ENCODE measurements around the gene SRCIN1. TPM values are rescaled to one million over a fixed set of nuclear protein-coding genes. Genes with fewer than 3 reads are reported as not detected.

The SRCIN1 gene
- total RNA-seq, 1 donor from 2014 or later = 0.14 TPM

- intact Hi-C loops (cut with micrococcal nuclease) = loop anchor here (1.0 to 5.0 kb wide), 4 partner anchors 50 to 175 kb away; partner anchors contain the start of genes ARHGAP23 and SOCS7
Measured at GRCh38 chr17:38492067-38493040, 113.4 kb downstream of the SRCIN1 start.

DNA sequence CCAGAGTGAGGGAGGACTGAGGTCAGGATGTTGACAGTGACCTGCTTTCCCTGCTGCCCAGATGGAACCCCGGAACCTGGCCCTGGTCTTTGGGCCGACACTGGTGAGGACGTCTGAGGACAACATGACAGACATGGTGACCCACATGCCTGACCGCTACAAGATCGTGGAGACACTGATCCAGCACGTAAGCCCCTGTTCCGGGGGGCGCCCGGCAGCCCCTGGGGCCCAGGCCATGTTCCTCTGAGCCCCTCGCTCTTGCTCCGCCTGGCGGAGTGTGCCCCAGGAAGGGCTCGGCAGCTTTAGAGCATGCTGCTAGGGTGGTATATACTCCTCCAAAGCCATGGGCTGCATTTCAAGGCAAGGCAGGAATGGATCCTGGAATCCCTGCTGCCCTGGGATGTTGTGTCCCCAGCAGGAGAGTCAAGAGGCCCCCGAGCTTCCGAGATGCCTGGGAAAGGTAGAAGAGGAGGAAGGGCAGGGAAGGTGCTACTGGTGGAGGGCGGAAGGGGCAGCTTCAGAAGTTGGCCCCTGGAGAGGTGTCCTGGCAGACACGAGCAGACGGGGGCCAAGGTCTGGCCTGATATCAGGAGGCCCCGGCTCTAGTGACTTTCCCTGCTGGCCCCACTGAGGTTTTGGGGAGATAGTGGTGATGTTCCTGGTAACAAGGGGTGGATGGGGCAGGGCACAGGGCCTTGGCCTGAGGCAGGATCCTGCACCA lies 114.2 kb downstream of the SRCIN1 start:
- intact Hi-C loops (cut with micrococcal nuclease) = loop anchor here (1.0 to 5.0 kb wide), 4 partner anchors 49 to 176 kb away; partner anchors contain the start of genes ARHGAP23 and SOCS7

DNA sequence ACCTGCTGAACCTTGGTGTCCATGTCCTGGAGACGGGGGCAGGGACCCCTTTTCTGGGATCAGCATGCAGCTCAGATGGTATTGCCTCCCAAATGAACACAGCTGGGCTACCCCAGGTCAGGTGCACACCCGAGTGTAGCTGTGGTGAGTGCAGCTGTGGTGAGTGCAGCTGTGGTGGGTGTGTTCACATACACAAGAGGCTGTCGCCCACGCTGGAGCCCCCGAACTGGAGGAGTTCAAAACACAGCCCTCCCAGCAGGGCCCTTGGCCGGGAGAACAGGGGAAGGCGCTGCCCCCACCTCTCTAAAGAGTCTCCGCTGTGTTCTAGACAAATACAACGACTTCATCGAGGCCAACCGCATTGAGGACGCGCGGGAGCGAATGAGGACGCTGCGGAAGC lies 116.0 kb downstream of the SRCIN1 start:
- intact Hi-C loops (cut with micrococcal nuclease) = loop anchor here (5.0 kb wide), 2 partner anchors 47 to 62 kb away; partner anchors contain the start of gene ARHGAP23

GRCh38 chr17:38485681-38486298 lies 120.0 kb downstream of the SRCIN1 start:
- intact Hi-C loops (cut with micrococcal nuclease) = loop anchor here (2.0 kb wide), 1 partner anchor 137 kb away; no protein-coding TSS in a partner anchor

DNA sequence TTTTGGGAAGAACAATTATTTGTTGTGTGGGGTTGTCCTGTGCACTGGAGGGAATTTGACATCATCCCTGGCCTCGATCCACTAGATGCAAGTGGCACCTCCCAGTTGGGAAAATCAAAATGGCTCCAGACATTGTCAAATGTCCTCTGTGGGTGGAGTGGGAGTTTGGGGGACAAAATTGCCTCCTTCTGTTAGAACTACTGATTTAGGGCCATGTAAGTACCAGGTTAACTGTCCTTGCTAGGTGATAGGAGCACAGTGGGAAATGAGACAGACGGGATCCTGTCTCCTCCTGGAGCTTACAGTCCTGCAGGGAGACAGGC lies 120.6 kb downstream of the SRCIN1 start:
- intact Hi-C loops (cut with micrococcal nuclease) = loop anchor here (2.0 kb wide), 1 partner anchor 136 kb away; no protein-coding TSS in a partner anchor

DNA sequence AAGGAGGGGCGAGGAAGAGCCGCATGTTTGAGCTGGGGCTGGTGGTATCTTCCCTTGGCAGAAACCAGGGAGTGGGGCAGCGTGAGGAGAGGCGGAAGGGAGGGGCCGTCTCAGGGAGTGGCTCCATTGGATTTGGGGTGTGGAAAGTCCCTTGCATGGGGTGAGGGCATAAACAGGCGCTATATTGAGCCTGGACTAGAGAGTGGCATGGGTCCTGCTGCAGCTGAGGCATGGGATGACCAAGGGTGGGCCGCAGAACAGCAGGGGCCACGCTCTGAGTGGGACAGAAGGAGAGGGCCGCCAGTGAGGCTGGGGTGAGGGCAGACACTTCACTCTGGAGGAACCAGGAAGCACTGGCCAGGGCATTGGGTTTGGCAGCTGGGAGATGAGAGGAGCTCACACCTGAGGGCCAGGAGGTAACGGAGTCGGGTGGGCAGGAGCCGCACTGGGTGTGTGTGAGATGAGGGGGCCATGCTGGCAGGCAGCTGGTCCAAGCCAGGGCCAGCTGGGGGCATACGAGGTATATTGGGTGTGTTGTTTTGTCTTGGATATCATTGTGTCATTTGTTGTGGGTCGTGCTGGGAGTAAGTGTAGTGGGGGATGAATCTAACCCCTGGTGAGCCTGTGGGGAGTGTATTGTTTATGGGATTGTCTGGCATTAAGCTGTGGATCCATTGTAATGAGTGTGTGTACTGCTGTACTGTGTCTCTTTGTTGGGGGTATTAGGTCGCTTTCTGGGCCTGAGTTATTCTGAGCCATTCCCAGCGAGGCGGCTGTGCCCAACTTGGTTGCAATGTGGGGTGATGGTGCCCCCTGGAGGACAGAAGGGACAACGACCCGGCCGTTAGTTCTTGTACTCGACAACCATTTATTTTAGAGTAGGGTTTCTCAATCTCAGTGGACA lies 121.3 kb downstream of the SRCIN1 start:
- intact Hi-C loops (cut with micrococcal nuclease) = loop anchor here (2.0 to 5.0 kb wide), 2 partner anchors 62 to 136 kb away; no protein-coding TSS in a partner anchor

GRCh38 chr17:38482700-38483043 lies 123.1 kb downstream of the SRCIN1 start:
- intact Hi-C loops (cut with micrococcal nuclease) = loop anchor here (5.0 kb wide), 1 partner anchor 60 kb away; no protein-coding TSS in a partner anchor

- intact Hi-C loops (cut with micrococcal nuclease) = loop anchor here (5.0 kb wide), 1 partner anchor 60 kb away; no protein-coding TSS in a partner anchor
Measured at GRCh38 chr17:38482039-38482699, 123.6 kb downstream of the SRCIN1 start.

Other genes with a start within 250 kb of the SRCIN1 start
- gene ARHGAP23, start 177.5 kb downstream of the SRCIN1 start, total RNA-seq = 0.34 and 0.75 TPM in 2 replicates
- gene EPOP, start 69.0 kb upstream of the SRCIN1 start, total RNA-seq = 7.2 and 7.3 TPM in 2 replicates
- gene MLLT6, start 99.3 kb upstream of the SRCIN1 start, total RNA-seq = 207 and 213 TPM in 2 replicates
- gene CISD3, start 124.4 kb upstream of the SRCIN1 start, total RNA-seq = 47.0 and 47.5 TPM in 2 replicates
- 1.7 and 2.2 TPM in 2 replicates for gene PCGF2, start 142.4 kb upstream of the SRCIN1 start, total RNA-seq
- 277 and 284 TPM in 2 replicates for gene PSMB3, start 146.8 kb upstream of the SRCIN1 start, total RNA-seq
- gene PIP4K2B, start 193.6 kb upstream of the SRCIN1 start, total RNA-seq = 40.6 and 41.4 TPM in 2 replicates
- 29.8 and 32.8 TPM in 2 replicates for gene CWC25, start 219.4 kb upstream of the SRCIN1 start, total RNA-seq
- 1,220 and 1,230 TPM in 2 replicates for gene RPL23, start 247.8 kb upstream of the SRCIN1 start, total RNA-seq